ENCODE data around the gene KCNQ1. TPM values are rescaled to one million over a fixed set of nuclear protein-coding genes. Genes with fewer than 3 reads are reported as not detected.
A peak's percentile ranks its signal among the peaks of the same experiment; 100 is the strongest.

The KCNQ1 gene
- polyA plus RNA-seq, 10 donors, result 1.2 to 3.6 (median 2.4) TPM

GRCh38 chr11:2833716-2834502 lies 389.1 kb downstream of the KCNQ1 start:
- peak in 1 of 3 donors; percentile 52 for DNase-seq

- DNase-seq, result peak in 1 of 3 donors; percentile 78
These were observed 389.9 kb downstream of the KCNQ1 start for GRCh38 chr11:2834503-2835273.

- peak in 1 of 3 donors; percentile 70 for DNase-seq
These were observed 390.5 kb downstream of the KCNQ1 start for GRCh38 chr11:2835296-2835695.

GRCh38 chr11:2835751-2836150 lies 390.9 kb downstream of the KCNQ1 start:
- no peak for DNase-seq

- DNase-seq, result peak in 1 of 3 donors; percentile 48
These were observed 391.7 kb downstream of the KCNQ1 start for GRCh38 chr11:2836315-2837095.

GRCh38 chr11:2837096-2837601 lies 392.3 kb downstream of the KCNQ1 start:
- peak in 2 of 3 donors; percentile 40 to 78 for DNase-seq

GRCh38 chr11:2837651-2838050 lies 392.8 kb downstream of the KCNQ1 start:
- no peak for DNase-seq

GRCh38 chr11:2838091-2838490 lies 393.3 kb downstream of the KCNQ1 start:
- peak in 1 of 3 donors; percentile 44 for DNase-seq

- no peak for DNase-seq
These were observed 394.0 kb downstream of the KCNQ1 start for GRCh38 chr11:2838676-2839294.

- DNase-seq, result no peak
These were observed 394.7 kb downstream of the KCNQ1 start for GRCh38 chr11:2839395-2839943.

- DNase-seq, result no peak
These were observed 396.8 kb downstream of the KCNQ1 start for GRCh38 chr11:2841411-2842190.

GRCh38 chr11:2842876-2843275 lies 398.1 kb downstream of the KCNQ1 start:
- DNase-seq, result no peak

GRCh38 chr11:2843551-2843950 lies 398.7 kb downstream of the KCNQ1 start:
- DNase-seq, result no peak

GRCh38 chr11:2844116-2844842 lies 399.5 kb downstream of the KCNQ1 start:
- DNase-seq, result no peak

- DNase-seq, result no peak
These were observed 400.2 kb downstream of the KCNQ1 start for GRCh38 chr11:2844996-2845395.

GRCh38 chr11:2846056-2846455 lies 401.2 kb downstream of the KCNQ1 start:
- no peak for DNase-seq

GRCh38 chr11:2846470-2846869 lies 401.7 kb downstream of the KCNQ1 start:
- no peak for DNase-seq

GRCh38 chr11:2847561-2847960 lies 402.8 kb downstream of the KCNQ1 start:
- no peak for DNase-seq

- DNase-seq, result no peak
These were observed 403.7 kb downstream of the KCNQ1 start for GRCh38 chr11:2848497-2848896.

All from muscle of back (tissue), 11 donors.